Cardiac fibroblast (primary cell): ENCODE data around the gene CFAP410.

Experiments used
- DNase-seq, 2 donors: peaks; one replicate each; pipeline versions ENCODE4 v3.0.0 to v3.0.0-alpha.2; 2010; ENCODE audit warnings: low read depth in 2 of 2
- H3K4me3 ChIP-seq, 2 donors: replicated peaks in 1 of 2; 1 replicate in 1 of 2; 2 replicates in 1 of 2; pipeline ENCODE4 v1.5.1; 2011; ENCODE audit warnings: low read depth in 2 of 2, low read length in 2 of 2, mild to moderate bottlenecking in 2 of 2, moderate library complexity in 1 of 2
- CTCF ChIP-seq: IDR thresholded peaks from one replicate; pipeline ENCODE4 v1.5.1; 2011; ENCODE audit warnings: low read depth, mild to moderate bottlenecking, low read length, inconsistent platforms

CFAP410 gene

DNA sequence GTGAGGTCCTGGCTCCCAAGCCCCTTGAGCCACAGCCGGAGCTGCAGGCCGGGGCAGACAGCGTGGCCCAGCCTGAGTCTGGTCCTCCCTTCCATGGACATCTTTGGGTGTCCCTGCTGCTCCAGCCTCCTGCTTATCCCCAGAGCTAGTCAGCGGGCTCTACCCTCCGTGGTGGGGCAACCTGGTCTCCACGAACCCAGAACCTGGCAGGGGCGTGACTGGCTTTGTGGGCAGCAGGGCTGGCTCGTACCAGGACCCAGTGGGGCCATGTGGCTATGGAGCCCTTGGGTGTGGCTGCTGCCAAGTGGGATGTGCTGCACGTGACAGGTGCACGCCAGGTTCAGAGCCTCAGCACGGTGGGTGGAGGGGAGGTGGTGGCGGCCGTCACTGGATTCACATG, 18.3 kb downstream of the CFAP410 start:
- TF ChIP-seq CTCF = no peak
- no peak for DNase-seq
- H3K4me3 ChIP-seq = no peak overlapping the region

DNA sequence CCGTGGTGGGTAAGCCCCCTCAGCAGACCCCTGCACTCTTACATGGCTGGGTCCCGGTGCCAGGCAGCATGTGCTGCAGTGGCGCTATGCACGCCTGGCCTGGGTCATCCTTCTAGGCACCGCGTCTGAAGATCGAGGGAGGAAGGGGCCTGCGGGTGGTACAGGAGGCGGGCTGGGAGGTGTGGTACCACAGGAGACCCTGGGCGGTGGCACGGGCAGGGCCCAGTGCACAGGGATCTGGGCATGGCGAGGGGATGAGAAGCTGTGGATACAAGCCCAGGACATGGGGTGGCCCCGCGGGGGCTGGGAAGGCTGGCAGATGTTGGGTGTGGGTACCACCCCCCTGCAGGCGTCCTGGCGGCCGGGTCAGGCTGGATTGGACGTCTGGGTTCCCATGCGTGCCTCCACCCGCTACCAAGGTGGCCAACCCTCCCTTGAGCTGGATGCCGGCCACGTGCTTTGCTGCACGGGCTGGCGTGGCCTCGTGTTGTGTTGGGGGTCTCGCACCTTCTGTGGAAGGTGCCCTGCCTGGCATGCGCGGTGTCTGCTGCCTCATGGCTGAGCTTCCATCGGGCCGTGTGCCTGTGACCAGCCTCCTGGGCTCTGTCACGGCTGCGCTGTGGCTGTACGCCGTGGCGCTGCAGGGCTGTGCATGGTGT, 19.7 kb downstream of the CFAP410 start:
- H3K4me3 ChIP-seq = no peak overlapping the region
- no peak for TF ChIP-seq CTCF
- no peak for DNase-seq

DNA sequence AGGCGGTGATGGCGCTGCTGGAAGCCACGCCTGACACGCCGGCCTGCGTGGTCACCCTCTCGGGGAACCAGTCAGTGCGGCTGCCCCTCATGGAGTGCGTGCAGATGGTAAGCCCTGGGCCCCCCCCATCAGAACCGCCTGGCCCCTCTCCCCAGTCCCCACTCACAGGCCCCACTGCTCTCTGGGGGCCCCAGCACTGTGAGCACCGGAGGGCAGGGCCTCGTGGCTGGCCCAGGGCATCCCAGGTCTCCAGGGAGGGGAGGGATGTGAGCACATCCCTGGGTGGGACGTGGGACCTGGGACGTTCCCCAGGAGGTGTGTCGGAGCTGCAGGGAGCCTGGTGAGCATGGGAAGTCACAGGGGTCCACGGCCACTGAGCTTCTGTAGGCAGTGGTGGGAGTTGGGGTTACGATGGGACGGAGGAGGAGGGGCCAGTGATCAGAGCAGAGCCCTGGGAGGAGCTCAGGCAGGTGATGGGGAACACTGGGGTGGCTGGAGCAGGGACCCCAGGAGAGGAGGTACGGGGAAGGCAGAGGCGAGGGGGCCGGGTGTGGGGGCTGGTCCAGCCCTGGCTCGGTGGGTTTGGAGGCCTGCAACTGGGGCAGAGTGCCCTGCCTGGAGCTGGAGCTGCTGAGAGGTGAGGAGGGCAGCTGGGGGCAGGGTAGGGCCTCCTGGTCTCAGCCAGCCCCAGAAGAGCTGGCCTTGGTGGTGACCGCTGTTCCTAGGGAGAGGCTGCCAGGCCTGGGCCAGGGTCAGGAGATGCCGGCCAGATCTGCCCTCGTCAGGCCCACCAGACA, 20.5 kb downstream of the CFAP410 start:
- TF ChIP-seq CTCF = no peak
- no peak for DNase-seq
- H3K4me3 ChIP-seq = no peak overlapping the region

GRCh38 chr21:44317871-44318270, 21.3 kb downstream of the CFAP410 start:
- no peak for TF ChIP-seq CTCF
- no peak overlapping the region for H3K4me3 ChIP-seq
- no peak for DNase-seq

DNA sequence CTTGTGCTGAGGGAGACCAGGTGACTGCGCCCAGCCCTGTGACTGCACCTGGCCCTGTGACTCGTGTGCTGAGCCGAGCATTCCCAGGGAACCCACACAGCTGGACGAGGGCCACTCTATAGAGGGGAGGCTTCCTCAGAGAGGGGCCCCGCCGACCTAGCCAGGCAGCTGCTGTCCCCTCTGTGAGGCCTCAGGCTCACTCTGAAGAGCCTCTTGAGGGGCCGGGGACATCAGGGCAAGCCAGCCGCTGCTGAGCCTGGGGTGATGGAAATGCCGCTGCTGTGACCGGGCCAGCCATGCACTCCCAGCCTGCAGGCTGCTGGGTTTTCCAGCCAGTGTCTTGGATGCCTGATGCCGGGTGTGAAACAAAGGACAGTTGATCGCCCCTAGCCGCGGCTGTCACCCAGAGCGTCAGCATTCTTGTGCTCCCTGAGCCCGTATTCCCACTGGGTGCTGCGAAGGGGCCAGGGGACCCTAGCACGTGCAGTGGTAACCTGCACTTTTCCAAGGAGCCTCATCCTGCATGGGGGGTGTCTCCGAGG, 21.9 kb downstream of the CFAP410 start:
- no peak for TF ChIP-seq CTCF
- no peak for DNase-seq
- no peak overlapping the region for H3K4me3 ChIP-seq

DNA sequence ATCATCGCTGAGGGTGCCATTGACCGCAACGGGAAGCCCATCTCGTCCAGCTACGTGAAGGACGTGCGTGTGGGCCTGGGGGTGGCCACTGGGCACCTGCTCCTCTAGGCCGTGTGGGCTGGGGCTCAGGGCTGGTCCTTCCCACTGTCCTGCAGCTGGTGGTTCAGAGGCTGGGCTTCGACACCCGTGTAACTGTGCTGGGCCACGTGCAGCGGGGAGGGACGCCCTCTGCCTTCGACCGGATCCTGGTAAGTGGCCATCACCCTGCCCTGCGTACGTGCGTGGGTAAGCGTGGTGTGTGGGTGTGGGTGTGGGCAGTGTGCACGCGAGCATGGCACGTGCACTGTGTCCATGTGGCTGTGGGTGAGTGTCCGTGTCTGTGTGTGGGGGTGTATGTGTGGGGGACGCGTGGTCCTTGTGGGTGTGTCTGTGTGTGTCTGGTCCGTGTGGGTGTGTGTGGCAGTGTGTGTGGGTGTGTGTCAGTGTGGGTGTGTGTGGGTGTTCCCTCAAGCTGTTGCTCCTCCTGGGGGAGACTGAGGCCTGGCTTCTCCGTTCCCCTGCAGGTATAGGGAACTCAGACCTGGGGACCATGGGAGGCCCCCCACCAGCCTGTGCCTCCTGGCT, 22.8 kb downstream of the CFAP410 start:
- DNase-seq = no peak
- no peak for TF ChIP-seq CTCF
- no peak overlapping the region for H3K4me3 ChIP-seq
